Measurements from ENCODE around the gene FAM149A.

- TF ChIP-seq CTCF (IDR thresholded peaks at IDR 0.05 in 8 of 11, conservative IDR thresholded peaks at IDR 0.05 in 3 of 11) (no peak), POLR2A (IDR thresholded peaks at IDR 0.05) (no peak)
These were observed at the start of gene FAM149A for GRCh38 chr4:186104114-186104889.

Measured in spleen (tissue), 7 donors.